Breast epithelium (tissue), 4 donors: ENCODE results near the gene DIS3L2. TPM values are rescaled to one million over a fixed set of nuclear protein-coding genes. Genes with fewer than 3 reads are reported as not detected.

ENCODE experiments used
- DNase-seq, 2 donors: peaks; one replicate each; pipeline ENCODE4 v3.0.0-alpha.2; 2019; ENCODE audit warnings: low spot score in 2 of 2
- H3K27ac ChIP-seq, 2 donors: fragments of 200-600 bp; sonication (generic) in 1 of 2; one replicate each; pipeline ENCODE4 v1.5.1; 2016 to 2019; ENCODE audit warnings: mild to moderate bottlenecking in 1 of 2
- H3K27me3 ChIP-seq, 2 donors: fragments of 200-600 bp; sonication (generic) in 1 of 2; one replicate each; pipeline versions ENCODE4 v1.5.1 to v1.6.0; 2017 to 2019; ENCODE audit warnings: control low read depth in 1 of 2, mild to moderate bottlenecking in 1 of 2
- H3K36me3 ChIP-seq: fragments of 200-600 bp; one replicate; pipeline ENCODE4 v1.5.1; 2019
- H3K4me1 ChIP-seq, 2 donors: fragments of 200-600 bp; sonication (generic); one replicate each; pipeline ENCODE4 v1.5.1; 2016 to 2019; ENCODE audit warnings: control low read depth in 1 of 2
- H3K4me3 ChIP-seq, 3 donors: fragments of 200-600 bp; sonication (generic); 1 replicate in 2 of 3; 2 replicates in 1 of 3; pipeline ENCODE4 v1.5.1; 2016 to 2019; ENCODE audit warnings: mild to moderate bottlenecking in 3 of 3, moderate library complexity in 2 of 3
- H3K9me3 ChIP-seq, 2 donors: fragments of 200-600 bp; sonication (generic) in 1 of 2; one replicate each; pipeline ENCODE4 v1.5.1; 2016 to 2019; ENCODE audit warnings: control low read depth in 1 of 2
- POLR2A ChIP-seq: fragments of 450-650 bp; IDR thresholded peaks from one replicate; pipeline ENCODE4 v1.6.1; 2016; ENCODE audit warnings: antibody characterized with exemption, mild to moderate bottlenecking, moderate library complexity
- POLR2AphosphoS5 ChIP-seq, 3 donors: sonication (generic); formaldehyde crosslinking; IDR thresholded peaks; one replicate each; pipeline ENCODE4 v1.6.1; 2017; ENCODE audit warnings: antibody characterized with exemption in 3 of 3
- intact Hi-C: fragments of 100-400 bp; cut with DNase I; formaldehyde crosslinking; loops from one replicate; pipeline ENCODE4 v1.15.1; 2023; ENCODE audit warnings: low total_unique reads
- total RNA-seq, 3 donors: library from RNA; depleted of rRNA; stranded (reverse); fragments of >200 nt; gene quantifications; one replicate each; pipeline ENCODE4 v1.1.0, GENCODE V29; 2016
- TF ChIP-seq, protein P1 (sequence below), 3 donors: fragments of 450-650 bp; IDR thresholded peaks; one replicate each; pipeline ENCODE4 v1.5.1; 2016 to 2017; ENCODE audit warnings: antibody characterized with exemption in 3 of 3, mild to moderate bottlenecking in 3 of 3, moderate library complexity in 3 of 3

The DIS3L2 gene
- total RNA-seq, 3 donors from 2014 or later = 19.2 to 38.9 (median 33.4) TPM

DNA sequence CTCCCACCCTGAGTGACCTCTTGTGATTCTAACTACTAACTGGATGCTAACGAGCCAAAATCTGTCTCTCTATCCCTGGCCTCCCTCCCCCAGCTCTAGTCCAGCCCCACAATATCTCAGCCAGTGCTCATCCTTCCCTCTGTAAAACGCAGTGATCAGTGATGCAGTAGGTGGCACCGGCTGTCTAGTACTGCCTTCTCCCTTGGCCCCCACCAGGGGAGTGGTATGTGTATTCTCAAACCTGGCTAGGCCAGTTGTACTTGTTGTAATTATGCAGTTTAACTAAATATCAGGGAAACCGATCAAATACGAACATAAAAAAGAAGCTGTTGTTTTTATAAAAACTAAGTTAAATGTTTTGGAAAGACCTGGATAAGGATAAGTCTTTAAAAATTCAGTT is 303.8 kb downstream of the DIS3L2 start:
- Histone ChIP-seq H3K36me3 (no peaks in the 10 kb centered on the region), H3K27me3 (no peaks in the 10 kb centered on the region), H3K4me1 (no peaks in the 10 kb centered on the region), H3K4me3 (no peak overlapping the region), H3K9me3 (no peaks in the 10 kb centered on the region), H3K27ac (no peak overlapping the region)
- no peak for DNase-seq
- TF ChIP-seq POLR2A (no peak), POLR2AphosphoS5 (IDR thresholded peaks at IDR 0.05) (no peak)
- intact Hi-C loops = no loop called here

DNA sequence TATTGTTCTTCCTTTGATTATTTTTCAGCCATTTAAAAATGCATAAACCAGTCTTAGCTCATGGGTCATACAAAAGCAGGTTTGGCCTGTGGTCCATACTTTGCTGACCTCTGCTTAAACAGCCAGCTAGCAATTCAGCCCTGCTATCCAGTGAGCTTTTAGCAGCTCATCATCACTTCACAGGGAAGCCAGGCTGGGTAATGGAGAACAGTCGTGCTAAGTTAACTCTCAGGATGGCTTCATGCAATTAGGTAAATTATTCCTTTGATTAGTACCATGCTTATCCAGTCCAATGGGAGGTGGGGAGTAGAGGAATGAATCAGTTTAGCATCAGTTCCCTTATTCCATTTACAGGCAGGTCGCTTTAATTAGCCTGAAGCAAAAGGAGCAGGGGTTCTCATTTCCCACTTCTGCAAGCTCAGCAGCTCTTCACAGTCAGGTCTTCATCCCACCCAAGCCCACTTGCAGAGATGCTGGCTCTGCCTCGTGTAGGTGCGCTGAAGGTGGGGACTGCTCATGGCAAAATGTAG is 307.2 kb downstream of the DIS3L2 start:
- Histone ChIP-seq H3K27me3 (no peaks in the 10 kb centered on the region), H3K4me1 (no peaks in the 10 kb centered on the region), H3K4me3 (no peak overlapping the region), H3K36me3 (no peaks in the 10 kb centered on the region), H3K27ac (no peak overlapping the region), H3K9me3 (no peaks in the 10 kb centered on the region)
- intact Hi-C loops = no loop called here
- DNase-seq = no peak
- TF ChIP-seq POLR2AphosphoS5 (IDR thresholded peaks at IDR 0.05) = no peak
- TF ChIP-seq, protein P1, sequence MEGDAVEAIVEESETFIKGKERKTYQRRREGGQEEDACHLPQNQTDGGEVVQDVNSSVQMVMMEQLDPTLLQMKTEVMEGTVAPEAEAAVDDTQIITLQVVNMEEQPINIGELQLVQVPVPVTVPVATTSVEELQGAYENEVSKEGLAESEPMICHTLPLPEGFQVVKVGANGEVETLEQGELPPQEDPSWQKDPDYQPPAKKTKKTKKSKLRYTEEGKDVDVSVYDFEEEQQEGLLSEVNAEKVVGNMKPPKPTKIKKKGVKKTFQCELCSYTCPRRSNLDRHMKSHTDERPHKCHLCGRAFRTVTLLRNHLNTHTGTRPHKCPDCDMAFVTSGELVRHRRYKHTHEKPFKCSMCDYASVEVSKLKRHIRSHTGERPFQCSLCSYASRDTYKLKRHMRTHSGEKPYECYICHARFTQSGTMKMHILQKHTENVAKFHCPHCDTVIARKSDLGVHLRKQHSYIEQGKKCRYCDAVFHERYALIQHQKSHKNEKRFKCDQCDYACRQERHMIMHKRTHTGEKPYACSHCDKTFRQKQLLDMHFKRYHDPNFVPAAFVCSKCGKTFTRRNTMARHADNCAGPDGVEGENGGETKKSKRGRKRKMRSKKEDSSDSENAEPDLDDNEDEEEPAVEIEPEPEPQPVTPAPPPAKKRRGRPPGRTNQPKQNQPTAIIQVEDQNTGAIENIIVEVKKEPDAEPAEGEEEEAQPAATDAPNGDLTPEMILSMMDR (IDR thresholded peaks at IDR 0.05) = no peak
- TF ChIP-seq POLR2A = no peak

DNA sequence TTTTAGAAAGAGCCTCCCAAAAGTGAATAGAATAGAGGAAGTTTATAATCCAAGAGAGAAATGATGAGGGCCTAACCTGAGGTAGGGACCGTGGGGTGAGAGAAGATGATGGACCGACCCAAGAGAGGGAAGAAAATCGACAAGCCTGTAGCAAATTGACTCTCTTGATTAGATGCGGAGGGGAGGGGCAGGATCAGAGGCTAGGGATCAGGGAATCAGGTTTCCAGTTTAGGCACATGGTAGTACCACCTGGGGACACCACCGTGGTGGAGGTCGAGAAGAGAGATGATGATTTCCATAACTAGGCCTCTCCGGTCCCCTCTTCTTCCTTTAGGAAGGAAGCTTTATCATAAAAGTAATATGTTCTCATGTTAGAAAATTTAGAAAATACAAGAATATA is 308.4 kb downstream of the DIS3L2 start:
- TF ChIP-seq, protein P1 (IDR thresholded peaks at IDR 0.05) = no peak
- TF ChIP-seq POLR2A (no peak), POLR2AphosphoS5 (IDR thresholded peaks at IDR 0.05) (no peak)
- no peaks in the 10 kb centered on the region for H3K4me1 ChIP-seq
- no peak overlapping the region for H3K27ac ChIP-seq
- no peaks in the 10 kb centered on the region for H3K36me3 ChIP-seq
- no peaks in the 10 kb centered on the region for H3K27me3 ChIP-seq
- DNase-seq = no peak
- intact Hi-C loops = no loop called here
- no peaks in the 10 kb centered on the region for H3K9me3 ChIP-seq
- H3K4me3 ChIP-seq = no peak overlapping the region

DNA sequence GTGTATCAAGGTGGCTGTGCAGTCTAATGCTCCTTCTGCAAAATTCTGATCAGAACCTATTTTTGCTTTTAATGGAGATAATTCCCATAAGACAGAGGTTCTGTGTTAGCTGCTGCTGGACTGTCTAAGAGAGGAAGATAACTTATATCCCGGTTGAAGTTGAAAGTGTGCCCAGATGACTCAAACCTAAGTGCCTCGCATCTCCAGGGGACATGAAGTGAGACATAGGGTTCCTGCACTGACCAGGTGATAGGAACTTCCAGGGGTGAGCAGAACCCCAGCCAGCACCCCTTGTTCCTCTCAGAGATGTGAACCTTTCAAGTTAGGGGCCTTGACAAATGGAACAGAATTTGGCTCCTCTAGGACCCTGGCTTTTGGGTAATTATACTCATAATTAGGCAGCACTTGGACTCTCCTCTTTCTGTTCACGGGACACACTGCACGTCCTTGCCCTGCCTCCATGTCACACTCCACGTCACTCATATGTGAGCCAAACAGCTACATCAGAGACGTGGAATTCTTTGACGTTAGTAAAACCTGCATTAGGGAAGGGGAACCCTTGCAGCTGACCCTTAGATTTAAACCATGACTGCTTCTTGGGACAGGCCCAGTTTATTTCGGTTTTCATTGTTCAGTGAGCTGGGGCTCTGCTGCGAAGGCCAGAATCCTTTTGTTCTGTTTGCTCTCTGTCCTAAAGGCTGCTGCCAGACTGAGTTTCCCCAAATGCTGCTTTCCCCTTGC is 312.6 kb downstream of the DIS3L2 start:
- H3K9me3 ChIP-seq = no peaks in the 10 kb centered on the region
- DNase-seq = no peak
- no peak overlapping the region for H3K27ac ChIP-seq
- intact Hi-C loops = no loop called here
- H3K36me3 ChIP-seq = no peaks in the 10 kb centered on the region
- H3K4me1 ChIP-seq = no peaks in the 10 kb centered on the region
- H3K4me3 ChIP-seq = no peak overlapping the region
- H3K27me3 ChIP-seq = no peaks in the 10 kb centered on the region
- TF ChIP-seq, protein P1 (IDR thresholded peaks at IDR 0.05) = no peak
- no peak for TF ChIP-seq POLR2AphosphoS5 (IDR thresholded peaks at IDR 0.05)
- TF ChIP-seq POLR2A = no peak

DNA sequence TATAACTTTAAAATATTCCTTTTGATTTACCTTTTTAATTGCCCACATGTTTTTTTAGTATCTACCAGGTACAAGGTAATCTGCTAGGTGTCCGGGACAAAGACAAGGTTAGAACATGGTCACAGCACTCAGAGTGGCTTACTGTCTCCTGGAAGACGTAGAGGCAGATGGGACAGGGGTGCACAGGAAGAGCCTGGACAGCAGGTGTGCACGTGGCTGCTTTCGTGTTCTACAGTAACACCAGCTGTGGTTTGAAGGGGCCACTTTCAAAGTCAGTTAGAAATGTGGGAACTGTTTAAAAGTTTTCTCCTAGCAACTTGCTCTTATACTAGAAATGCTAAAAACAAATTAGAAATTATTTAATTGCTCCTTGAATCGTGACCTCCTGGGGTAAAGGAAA is 314.2 kb downstream of the DIS3L2 start:
- H3K36me3 ChIP-seq = no peaks in the 10 kb centered on the region
- H3K4me3 ChIP-seq = no peak overlapping the region
- peak overlapping the region in 1 of 2 donors; percentile 26 for H3K27ac ChIP-seq
- H3K9me3 ChIP-seq = no peaks in the 10 kb centered on the region
- H3K4me1 ChIP-seq = no peaks in the 10 kb centered on the region
- no peaks in the 10 kb centered on the region for H3K27me3 ChIP-seq
- no peak for DNase-seq
- intact Hi-C loops = no loop called here
- no peak for TF ChIP-seq POLR2A
- TF ChIP-seq, protein P1 (IDR thresholded peaks at IDR 0.05) = no peak
- TF ChIP-seq POLR2AphosphoS5 (IDR thresholded peaks at IDR 0.05) = no peak
